ENCODE data around the gene DGCR8.
"Not testable (repeated sequence)": the region's sequence is repeated elsewhere in the genome, so short reads cannot be mapped to it uniquely, and the experiment has no call there.

GRCh38 chr22:20159531-20159930 lies 79.5 kb downstream of the DGCR8 start:
- TF ChIP-seq EZH2 (IDR thresholded peaks at IDR 0.05; ENCODE audit: insufficient read depth, low read length); CTCF (IDR thresholded peaks at IDR 0.05; ENCODE audit: insufficient read depth, low read depth, low read length): not testable (repeated sequence)

All from astrocyte (in vitro differentiated cells and primary cell).